ENCODE measurements around the gene C3orf62. TPM values are rescaled to one million over a fixed set of nuclear protein-coding genes. Genes with fewer than 3 reads are reported as not detected.
"Not testable (repeated sequence)": the region's sequence is repeated elsewhere in the genome, so short reads cannot be mapped to it uniquely, and the experiment has no call there.

Gene C3orf62
- total and polyA plus RNA-seq, 2 donors (not counting 1 experiment from before 2014, with no cell fraction given): 6.8 to 7.8 TPM

DNA sequence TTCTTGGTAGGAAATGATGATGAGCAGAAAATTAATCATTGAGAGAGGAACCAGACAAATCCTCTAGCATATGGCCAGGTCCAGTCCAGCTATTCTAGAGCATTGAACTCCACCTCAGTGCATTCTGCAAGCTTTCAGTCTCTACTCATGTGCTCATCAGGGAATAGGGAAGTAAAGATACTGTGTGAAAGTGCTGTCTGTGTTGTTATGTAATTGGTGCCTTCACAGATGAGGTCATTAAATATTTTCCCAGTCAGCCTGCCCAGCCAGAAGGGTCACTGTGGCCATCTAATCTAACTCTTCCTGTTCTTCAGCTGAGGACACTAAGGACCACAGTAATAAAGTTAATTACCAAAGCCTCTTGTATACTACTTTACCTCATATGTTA is 28.2 kb downstream of the C3orf62 start:
- POLR2A ChIA-PET: no interaction called here
- H3K4me2 ChIP-seq (replicated peaks; ENCODE audit: low read depth, low read length, poor library complexity, severe bottlenecking): no peak overlapping the region

DNA sequence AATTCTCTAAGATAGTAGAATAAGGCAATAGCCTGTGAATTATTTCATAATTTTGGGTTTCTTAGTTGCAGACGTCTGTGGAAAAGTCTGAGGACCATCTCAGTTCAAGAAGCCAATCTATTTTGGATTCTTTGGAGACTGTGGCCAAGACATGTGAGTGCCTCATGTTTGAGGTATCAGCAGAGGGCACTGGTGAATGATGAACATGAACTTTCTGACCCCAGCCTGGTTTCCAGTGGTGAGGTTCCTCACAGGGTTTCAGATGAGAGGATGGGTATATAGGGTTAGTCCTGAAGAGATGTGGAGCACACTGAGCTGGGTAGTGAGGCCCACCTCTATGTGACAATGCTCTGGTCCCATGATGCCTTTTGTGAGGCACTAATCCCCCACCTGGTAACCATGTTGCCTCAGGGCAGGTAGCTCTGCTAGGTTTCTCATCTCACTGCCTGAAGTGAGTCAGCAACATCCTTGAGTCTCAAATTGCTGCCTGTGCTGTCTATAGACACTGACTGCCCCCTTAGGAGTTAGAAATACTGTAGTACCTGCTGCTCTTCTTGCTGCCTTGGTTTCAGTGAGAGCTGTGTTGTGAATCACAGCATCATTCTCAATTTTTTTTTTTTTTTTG is 32.3 kb downstream of the C3orf62 start:
- Histone ChIP-seq H3K4me3 (ENCODE audit: control extremely low read depth in 1 of 5, extremely low read depth in 1 of 5, insufficient read depth in 1 of 5, low read depth in 2 of 5, low read length in 4 of 5) (no peak overlapping the region), H3K4me2 (replicated peaks; ENCODE audit: low read depth, low read length, poor library complexity, severe bottlenecking) (no peak overlapping the region), H3K27ac (ENCODE audit: low read length in 2 of 2) (no peak overlapping the region), H3K4me1 (ENCODE audit: control insufficient read depth in 2 of 2, insufficient read depth in 2 of 2, low read length in 2 of 2) (no peaks in the 10 kb centered on the region), H3K36me3 (replicated peaks in 1 of 2; ENCODE audit: control extremely low read depth in 1 of 2, control insufficient read depth in 1 of 2, extremely low read depth in 1 of 2, insufficient read depth in 2 of 2, low read length in 1 of 2) (no peaks in the 10 kb centered on the region), H3K79me2 (ENCODE audit: control insufficient read depth, insufficient read depth, low read length) (no peaks in the 10 kb centered on the region), H3K27me3 (replicated peaks in 1 of 4; ENCODE audit: control extremely low read depth in 1 of 4, control insufficient read depth in 3 of 4, insufficient read depth in 4 of 4, low read length in 3 of 4) (no peaks in the 10 kb centered on the region), H3K9me3 (ENCODE audit: control extremely low read depth in 1 of 3, control insufficient read depth in 2 of 3, insufficient read depth in 1 of 3, low read length in 2 of 3) (peaks cover 0 to 4% (median 0%) of the 10 kb centered on the region in 3 donors), H3K9ac (ENCODE audit: low read length) (no peak overlapping the region), H2AFZ (ENCODE audit: insufficient read depth, low read depth, low read length, poor library complexity, severe bottlenecking) (no peak overlapping the region), H4K20me1 (ENCODE audit: control insufficient read depth, insufficient read depth, low read length, poor library complexity, severe bottlenecking) (no peaks in the 10 kb centered on the region)
- ChIA-PET POLR2A (no interaction called here), CTCF (no interaction called here)
- Mint-ChIP-seq H3K27me3 (no peaks in the 10 kb centered on the region), H3K9me3 (ENCODE audit: insufficient read depth) (no peaks in the 10 kb centered on the region), H3K4me1 (peaks cover 6% of the 10 kb centered on the region), H3K4me3 (no peak overlapping the region), H3K27ac (no peak overlapping the region)
- WGBS (ENCODE audit: insufficient coverage): no CpG with 5 or more reads among the region's 1 CpG
- DNase-seq (no peak), ATAC-seq (ENCODE audit: low read depth) (no peak)
- TF ChIP-seq EZH2 (IDR thresholded peaks at IDR 0.05; ENCODE audit: borderline replicate concordance, insufficient read depth, low read depth, low read length, poor library complexity, severe bottlenecking): no peak
- TF ChIP-seq, protein P1, sequence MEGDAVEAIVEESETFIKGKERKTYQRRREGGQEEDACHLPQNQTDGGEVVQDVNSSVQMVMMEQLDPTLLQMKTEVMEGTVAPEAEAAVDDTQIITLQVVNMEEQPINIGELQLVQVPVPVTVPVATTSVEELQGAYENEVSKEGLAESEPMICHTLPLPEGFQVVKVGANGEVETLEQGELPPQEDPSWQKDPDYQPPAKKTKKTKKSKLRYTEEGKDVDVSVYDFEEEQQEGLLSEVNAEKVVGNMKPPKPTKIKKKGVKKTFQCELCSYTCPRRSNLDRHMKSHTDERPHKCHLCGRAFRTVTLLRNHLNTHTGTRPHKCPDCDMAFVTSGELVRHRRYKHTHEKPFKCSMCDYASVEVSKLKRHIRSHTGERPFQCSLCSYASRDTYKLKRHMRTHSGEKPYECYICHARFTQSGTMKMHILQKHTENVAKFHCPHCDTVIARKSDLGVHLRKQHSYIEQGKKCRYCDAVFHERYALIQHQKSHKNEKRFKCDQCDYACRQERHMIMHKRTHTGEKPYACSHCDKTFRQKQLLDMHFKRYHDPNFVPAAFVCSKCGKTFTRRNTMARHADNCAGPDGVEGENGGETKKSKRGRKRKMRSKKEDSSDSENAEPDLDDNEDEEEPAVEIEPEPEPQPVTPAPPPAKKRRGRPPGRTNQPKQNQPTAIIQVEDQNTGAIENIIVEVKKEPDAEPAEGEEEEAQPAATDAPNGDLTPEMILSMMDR (IDR thresholded peaks at IDR 0.05): no peak
- intact Hi-C loops (cut with micrococcal nuclease): no loop called here

More for the DNA sequence above, 28.2 kb downstream of the C3orf62 start:
- Histone ChIP-seq H3K27me3 (replicated peaks in 1 of 4; ENCODE audit: control extremely low read depth in 1 of 4, control insufficient read depth in 3 of 4, insufficient read depth in 4 of 4, low read length in 3 of 4) (no peaks in the 10 kb centered on the region), H3K9me3 (ENCODE audit: control extremely low read depth in 1 of 3, control insufficient read depth in 2 of 3, insufficient read depth in 1 of 3, low read length in 2 of 3) (no peaks in the 10 kb centered on the region), H3K36me3 (replicated peaks in 1 of 2; ENCODE audit: control extremely low read depth in 1 of 2, control insufficient read depth in 1 of 2, extremely low read depth in 1 of 2, insufficient read depth in 2 of 2, low read length in 1 of 2) (no peaks in the 10 kb centered on the region), H3K27ac (ENCODE audit: low read length in 2 of 2) (no peak overlapping the region), H3K4me3 (ENCODE audit: control extremely low read depth in 1 of 5, extremely low read depth in 1 of 5, insufficient read depth in 1 of 5, low read depth in 2 of 5, low read length in 4 of 5) (no peak overlapping the region), H3K4me1 (ENCODE audit: control insufficient read depth in 2 of 2, insufficient read depth in 2 of 2, low read length in 2 of 2) (no peaks in the 10 kb centered on the region), H3K79me2 (ENCODE audit: control insufficient read depth, insufficient read depth, low read length) (no peaks in the 10 kb centered on the region), H3K9ac (ENCODE audit: low read length) (no peak overlapping the region), H2AFZ (ENCODE audit: insufficient read depth, low read depth, low read length, poor library complexity, severe bottlenecking) (peak overlapping the region; percentile 21), H4K20me1 (ENCODE audit: control insufficient read depth, insufficient read depth, low read length, poor library complexity, severe bottlenecking) (no peaks in the 10 kb centered on the region)
- TF ChIP-seq EZH2 (IDR thresholded peaks at IDR 0.05; ENCODE audit: borderline replicate concordance, insufficient read depth, low read depth, low read length, poor library complexity, severe bottlenecking): no peak
- TF ChIP-seq, protein P1 (IDR thresholded peaks at IDR 0.05): no peak
- Mint-ChIP-seq H3K27me3 (no peaks in the 10 kb centered on the region), H3K9me3 (ENCODE audit: insufficient read depth) (no peaks in the 10 kb centered on the region), H3K4me1 (peaks cover 6% of the 10 kb centered on the region), H3K4me3 (no peak overlapping the region), H3K27ac (no peak overlapping the region)
- intact Hi-C loops (cut with micrococcal nuclease): no loop called here
- DNase-seq: peak; percentile 27
- ATAC-seq (ENCODE audit: low read depth): no peak
- CTCF ChIA-PET: no interaction called here

DNA sequence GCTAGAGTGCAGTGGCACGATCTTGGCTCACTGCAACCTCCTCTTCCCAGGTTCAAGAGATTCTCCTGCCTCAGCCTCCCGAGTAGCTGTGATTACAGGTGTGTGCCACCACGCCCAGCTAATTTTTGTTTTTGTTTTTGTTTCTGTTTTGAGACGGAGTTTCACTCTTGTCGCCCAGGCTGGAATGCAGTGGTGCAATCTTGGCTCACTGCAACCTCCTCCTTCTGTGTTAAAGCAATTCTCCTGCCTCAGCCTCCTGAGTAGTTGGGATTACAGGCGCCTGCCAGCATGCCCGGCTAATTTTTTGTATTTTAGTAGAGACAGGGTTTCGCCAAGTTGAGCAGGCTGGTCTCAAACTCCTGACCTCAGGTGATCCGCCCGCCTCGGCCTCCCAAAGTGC is 36.9 kb downstream of the C3orf62 start:
- H4K20me1 ChIP-seq (ENCODE audit: control insufficient read depth, insufficient read depth, low read length, poor library complexity, severe bottlenecking); H3K79me2 ChIP-seq (ENCODE audit: control insufficient read depth, insufficient read depth, low read length); ATAC-seq (ENCODE audit: low read depth); POLR2A ChIA-PET; H3K27ac ChIP-seq (ENCODE audit: low read length in 2 of 2); H3K9me3 Mint-ChIP-seq (ENCODE audit: insufficient read depth); H2AFZ ChIP-seq (ENCODE audit: insufficient read depth, low read depth, low read length, poor library complexity, severe bottlenecking); DNase-seq; intact Hi-C loops (cut with micrococcal nuclease); H3K4me3 ChIP-seq (ENCODE audit: control extremely low read depth in 1 of 5, extremely low read depth in 1 of 5, insufficient read depth in 1 of 5, low read depth in 2 of 5, low read length in 4 of 5); H3K4me1 Mint-ChIP-seq; H3K9ac ChIP-seq (ENCODE audit: low read length); H3K4me3 Mint-ChIP-seq; H3K36me3 ChIP-seq (replicated peaks in 1 of 2; ENCODE audit: control extremely low read depth in 1 of 2, control insufficient read depth in 1 of 2, extremely low read depth in 1 of 2, insufficient read depth in 2 of 2, low read length in 1 of 2); H3K27me3 ChIP-seq (replicated peaks in 1 of 4; ENCODE audit: control extremely low read depth in 1 of 4, control insufficient read depth in 3 of 4, insufficient read depth in 4 of 4, low read length in 3 of 4); H3K27ac Mint-ChIP-seq; H3K27me3 Mint-ChIP-seq; H3K4me2 ChIP-seq (replicated peaks; ENCODE audit: low read depth, low read length, poor library complexity, severe bottlenecking); CTCF ChIA-PET; H3K4me1 ChIP-seq (ENCODE audit: control insufficient read depth in 2 of 2, insufficient read depth in 2 of 2, low read length in 2 of 2): not testable (repeated sequence)
- H3K9me3 ChIP-seq (ENCODE audit: control extremely low read depth in 1 of 3, control insufficient read depth in 2 of 3, insufficient read depth in 1 of 3, low read length in 2 of 3): peaks cover 0 to 32% (median 0%) of the 10 kb centered on the region in 3 donors
- WGBS (ENCODE audit: insufficient coverage): 97% methylated on average over 9 of the region's 11 CpGs
